Suppressor macrophage treated with lipopolysaccharide for 1 hour (primary cell): Measurements from ENCODE around the gene CORIN.
A peak's percentile ranks its signal among the peaks of the same experiment; 100 is the strongest.
"Not testable (repeated sequence)": the region's sequence is repeated elsewhere in the genome, so short reads cannot be mapped to it uniquely, and the experiment has no call there.

Experiments
- DNase-seq, 3 donors: peaks; one replicate each; pipeline ENCODE4 v3.0.0-alpha.2; 2020 to 2022

Gene CORIN

DNA sequence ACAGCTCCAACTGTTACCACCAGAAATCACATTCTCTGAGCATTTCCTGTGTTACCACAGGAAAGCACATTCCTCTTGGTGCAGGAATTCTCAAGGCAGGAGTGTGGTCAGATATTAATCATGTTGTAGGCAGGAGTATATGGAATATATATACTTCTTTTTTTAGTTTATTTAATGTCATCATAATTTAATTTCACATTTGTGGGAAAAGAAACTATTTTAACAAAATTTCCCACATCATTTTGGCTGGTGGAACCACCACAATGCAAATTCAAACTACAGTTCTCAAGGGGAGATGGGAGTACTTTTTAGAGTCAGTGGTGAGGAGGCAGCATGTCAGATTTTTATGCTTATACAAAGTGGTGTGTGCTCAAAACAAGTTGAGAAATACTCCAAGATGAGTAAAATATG, 213.8 kb downstream of the CORIN start:
- DNase-seq: no peak

DNA sequence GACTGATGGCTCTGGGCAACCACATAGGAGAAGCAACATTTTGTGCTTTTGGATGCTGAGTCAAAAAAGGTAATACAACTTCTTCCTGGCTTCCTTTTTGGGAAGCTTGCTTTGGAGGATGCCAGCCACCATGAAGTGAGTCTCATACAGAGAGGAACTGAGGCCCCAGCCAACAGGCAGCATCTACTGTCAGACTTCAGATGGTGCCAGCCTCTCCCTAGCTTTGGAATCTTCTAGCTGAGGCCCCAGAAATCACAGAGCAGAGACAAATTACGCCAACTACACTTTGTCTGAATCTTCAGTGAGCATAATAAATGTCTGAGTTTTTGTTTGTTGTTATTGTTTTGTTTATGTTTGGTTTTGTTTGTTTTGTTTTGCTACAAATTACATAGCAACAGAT, 216.7 kb downstream of the CORIN start:
- DNase-seq: no peak

DNA sequence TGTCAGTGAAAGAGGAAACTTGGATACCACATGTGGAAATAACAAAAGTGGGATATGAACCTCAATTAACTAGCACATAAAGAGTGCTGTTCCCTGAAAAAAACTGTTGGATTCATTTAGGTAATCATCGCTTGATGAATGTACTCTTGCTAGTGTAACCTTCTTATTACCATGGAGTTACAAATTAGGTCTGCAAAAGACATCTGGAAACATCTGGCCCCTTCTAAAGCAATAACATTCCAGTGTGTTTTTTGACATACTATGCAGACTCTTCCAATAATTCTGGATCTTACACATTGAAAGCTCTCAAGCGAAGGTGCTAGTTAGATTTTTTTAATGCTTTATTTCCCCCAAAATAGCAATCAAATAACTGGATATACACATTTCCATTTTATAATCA, 218.2 kb downstream of the CORIN start:
- no peak for DNase-seq

DNA sequence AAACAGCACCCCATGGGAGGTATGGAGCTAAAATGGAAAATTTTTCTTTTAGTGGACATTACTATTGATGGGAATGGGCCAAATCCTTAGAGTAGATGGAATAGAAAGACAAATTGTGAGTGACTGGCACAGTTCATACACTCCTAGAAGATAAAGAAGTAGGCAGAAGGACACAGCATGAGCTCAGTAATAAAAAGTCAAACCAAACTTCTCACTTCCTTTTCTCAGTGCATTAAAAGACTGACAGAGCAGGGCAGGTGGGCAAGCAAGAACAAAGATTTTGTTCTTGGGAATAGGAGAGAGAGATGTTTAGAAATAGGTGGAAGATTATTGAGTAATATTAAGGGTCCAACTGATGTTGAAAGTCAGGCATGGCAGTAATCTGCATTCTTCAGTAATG, 220.3 kb downstream of the CORIN start:
- no peak for DNase-seq

DNA sequence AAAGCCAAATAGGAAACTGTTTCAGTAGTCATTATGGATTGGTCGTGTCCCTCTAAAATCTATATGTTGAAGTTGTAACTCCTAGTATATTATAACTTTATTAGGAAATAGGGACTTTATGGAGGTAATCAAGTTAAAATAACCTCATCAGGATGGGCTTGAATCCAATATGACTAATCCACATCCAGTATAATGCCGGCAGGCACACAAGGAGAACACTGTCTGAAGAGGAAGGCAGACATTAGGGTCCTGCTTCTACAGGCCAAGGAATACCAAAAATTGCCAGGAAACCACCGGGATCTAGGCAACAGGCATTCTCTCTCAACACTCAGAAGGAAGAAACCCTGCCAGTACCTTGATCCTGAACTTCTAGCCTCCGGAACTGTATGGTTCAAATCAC, 222.5 kb downstream of the CORIN start:
- DNase-seq: no peak

DNA sequence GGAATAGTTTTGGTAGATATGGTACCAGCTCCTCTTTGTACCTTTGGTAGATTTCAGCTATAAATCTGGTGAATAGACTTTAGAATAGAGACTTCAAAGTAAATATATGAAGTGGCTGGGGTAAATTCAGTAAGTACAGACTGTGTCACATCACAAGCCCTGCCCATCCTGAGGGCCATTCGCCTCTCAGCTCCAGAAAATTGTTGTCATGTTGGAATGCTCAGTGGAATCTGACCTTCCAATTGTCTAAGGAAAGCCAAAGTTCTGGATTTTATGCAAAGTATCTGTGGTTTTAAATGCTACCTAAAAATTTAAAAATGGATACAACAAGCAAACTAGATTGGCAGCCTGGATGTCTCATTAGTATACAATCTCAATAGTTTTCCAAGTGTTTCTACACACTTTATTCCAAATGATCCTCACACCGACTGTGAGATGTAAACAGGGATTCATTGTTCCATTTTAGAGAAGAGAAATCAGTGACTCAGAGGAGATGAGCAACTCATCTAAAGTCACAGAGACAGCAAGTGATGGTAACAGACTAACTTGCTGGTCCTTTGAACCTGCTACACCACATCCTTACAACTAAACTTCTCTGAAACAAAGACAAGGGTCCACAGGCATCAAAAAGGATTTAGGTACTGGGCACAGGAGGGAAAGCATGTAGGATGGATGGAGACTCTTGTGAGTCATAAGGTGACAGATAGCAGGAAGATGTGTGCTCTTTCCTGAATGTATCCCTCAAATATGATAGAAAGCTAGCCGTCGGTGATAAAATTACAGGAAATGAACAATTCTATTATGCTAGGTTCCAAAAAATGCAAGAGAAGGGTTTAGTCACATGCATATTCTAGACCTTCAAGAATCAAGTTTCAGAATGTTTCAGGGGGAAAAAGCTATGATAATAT, 225.5 kb downstream of the CORIN start:
- no peak for DNase-seq

DNA sequence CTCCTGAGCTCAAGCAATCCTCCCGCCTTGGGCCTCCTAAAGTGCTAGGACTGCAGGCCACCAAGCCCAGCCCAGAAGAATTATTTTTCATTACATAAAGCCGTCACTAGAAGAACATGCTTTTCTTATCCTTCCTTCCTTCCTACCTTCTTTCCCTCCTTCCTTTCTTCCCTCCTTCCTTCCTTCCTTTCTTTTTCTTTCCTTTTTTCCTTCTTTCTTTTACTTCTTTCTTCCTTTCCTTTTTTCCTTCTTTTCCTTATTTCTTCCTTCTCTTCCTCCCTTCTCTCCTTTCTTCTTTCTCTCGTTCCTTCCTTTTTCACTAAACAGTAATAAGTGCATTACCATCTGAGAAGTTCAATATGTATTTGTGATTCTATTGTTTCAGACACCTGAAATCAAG, 231.4 kb downstream of the CORIN start:
- DNase-seq: no peak

DNA sequence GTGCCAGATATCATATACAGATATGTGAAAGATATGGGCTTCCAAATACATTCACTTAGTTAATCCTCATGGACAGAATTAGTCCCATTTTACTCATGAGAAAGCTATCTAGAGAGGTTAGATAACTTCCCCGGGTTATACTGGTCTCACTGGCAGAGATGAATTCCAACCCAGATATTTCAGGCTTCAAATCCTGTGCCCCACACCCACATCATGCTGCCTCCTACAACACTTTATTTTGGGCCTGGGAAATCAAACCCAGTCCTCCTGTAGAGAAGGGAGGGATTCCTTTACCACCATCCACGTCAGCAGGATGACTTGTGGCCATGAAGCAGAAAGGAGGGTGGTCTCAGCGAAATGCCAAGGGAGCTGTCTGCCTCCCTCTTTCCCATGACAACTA, 239.0 kb downstream of the CORIN start:
- no peak for DNase-seq

DNA sequence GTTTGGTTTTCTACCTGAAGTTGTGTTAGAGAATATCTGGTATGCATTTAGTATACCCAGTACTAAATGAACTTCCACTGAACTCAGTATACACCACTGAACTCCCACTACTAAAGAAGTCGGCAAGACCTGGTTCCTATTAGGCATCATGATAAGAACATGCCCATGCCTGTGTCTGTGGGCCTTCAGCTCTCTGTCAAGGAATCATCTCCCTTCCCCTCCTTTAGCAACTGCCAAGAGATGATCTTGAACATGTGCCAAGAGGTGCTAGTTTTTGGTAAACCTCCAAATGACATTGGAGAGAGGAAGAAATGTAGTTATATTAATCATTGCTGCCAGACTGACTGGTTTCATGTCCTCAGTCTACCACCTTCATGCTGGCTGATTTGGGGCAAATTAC, 239.5 kb downstream of the CORIN start:
- DNase-seq: no peak

DNA sequence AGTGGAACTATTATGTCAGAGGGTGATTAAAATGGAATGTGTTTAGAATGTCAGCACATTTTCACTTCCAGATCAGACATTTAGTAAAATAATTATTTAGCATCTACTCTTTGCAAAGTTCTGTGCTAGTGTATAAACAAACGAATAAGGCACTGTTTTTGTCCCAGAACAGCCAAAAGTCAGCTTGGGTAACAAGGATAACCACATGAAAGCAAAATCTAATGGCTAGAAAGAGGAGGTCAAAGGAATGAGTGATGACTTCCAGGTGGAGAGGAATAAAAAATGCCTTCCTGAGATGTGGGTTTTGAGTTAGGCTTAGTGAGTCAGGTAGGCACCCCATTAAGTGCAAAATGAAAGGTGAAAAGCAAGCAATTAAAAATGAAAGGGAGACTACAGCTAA, 240.2 kb downstream of the CORIN start:
- DNase-seq: no peak

DNA sequence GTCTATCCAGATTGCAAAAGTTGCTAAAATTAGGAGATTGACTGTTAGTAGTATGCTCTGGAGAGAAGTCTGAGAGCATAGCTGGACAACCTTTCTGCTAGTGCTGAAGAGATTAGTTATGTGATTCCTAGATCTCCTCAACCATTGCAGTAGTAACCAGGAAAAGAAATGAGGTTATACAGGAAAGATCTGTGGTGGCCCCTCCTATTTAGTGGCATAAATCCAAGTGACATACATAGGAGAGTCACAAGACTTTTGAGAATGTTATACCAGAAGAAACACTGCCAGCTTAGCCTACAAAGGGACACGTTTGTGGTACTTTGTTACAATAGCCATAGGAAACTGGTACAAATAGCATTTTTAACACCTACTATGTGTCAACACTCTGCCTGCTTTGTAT, 247.5 kb downstream of the CORIN start:
- DNase-seq: no peak

DNA sequence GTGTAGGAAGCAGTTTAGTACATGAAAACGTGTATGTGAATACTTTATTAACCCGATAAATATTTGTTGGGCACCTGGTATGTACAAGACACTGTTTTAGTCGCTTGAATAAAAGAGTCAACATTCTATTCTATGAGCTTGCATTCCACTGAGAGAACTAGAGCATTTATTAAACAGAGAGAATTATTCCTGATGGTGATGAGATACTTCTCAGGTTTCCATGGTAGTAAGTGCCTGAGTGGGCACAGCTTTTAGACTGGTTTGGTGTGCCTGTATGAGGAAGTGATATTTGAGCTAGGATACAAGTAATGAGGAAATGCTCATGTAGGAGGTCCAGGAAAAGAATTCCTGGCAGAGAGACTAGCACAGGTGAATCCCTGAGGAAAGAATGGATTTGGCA, 258.6 kb downstream of the CORIN start:
- no peak for DNase-seq

DNA sequence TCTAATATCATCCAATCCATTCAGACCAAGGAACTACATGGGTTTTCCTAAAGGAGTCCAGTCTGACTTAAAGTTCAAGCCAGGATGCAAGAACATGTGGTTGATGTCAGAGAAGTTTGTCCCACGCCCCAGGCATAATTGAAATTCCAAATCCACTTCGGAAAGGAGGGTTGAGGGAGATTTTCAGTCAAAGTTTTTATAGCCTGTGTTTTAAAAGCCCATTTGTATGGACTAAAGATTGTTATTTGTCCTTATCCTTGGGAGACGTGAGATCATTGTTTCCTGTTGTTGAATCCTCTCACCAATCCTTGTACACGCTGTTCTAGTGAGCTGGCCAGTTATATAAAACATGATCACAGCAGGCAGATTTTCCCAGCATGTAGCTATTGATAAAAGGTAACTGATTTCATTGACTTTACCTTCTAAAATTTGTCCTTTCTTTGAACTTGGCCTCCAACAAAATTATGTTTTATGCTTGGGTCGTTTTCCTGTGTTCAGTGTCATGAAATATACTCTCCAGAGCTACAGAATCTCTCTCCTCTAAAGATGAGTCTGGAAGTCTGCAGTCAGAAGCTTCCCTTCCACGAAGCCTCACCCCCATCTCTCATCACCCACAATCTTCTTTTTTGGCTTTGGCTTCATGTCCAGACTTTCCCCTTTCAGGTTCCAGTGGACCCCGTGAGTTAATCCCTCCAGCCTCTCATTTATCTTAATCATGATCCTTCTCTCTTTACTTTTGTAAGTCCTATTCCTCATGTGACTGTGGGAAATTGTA, 259.9 kb downstream of the CORIN start:
- no peak for DNase-seq

DNA sequence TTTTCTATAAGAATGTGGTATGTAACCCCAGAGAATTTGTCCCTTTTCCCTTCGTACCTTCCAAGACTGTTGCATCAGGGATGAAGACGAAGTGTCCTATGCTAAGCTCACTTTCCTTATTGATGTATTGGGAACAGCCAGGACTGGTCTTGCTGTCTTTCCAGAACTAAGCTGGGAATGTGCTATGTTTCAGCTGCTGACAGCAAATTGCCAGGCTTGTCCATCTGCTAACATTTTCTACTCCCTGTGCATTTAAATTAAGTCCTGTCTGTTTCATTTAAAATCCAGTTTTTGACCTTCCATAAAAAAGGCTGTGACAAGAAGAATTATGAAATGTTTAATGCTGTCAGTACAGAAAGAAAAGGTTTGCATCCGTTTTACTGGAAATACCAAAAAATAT, 264.9 kb downstream of the CORIN start:
- no peak for DNase-seq

DNA sequence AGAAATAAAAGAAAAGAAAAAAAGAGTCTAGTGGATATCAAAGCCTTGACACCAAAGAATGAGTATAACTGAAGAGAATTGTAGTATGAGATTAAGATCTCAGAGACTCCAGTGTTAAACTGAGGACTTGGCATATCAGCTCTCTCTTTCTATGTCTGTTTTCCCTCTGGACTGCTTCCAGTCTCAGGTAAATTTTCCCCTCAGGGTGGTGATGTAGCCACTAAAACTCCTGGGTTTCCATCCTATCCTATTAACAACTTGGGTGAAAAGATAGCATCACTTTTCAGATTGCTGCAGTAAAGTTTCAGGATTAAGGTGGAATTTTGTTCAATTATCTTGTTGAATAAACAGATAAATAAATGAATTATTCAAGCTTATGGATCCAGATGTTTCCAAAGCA, 267.1 kb downstream of the CORIN start:
- DNase-seq: no peak

DNA sequence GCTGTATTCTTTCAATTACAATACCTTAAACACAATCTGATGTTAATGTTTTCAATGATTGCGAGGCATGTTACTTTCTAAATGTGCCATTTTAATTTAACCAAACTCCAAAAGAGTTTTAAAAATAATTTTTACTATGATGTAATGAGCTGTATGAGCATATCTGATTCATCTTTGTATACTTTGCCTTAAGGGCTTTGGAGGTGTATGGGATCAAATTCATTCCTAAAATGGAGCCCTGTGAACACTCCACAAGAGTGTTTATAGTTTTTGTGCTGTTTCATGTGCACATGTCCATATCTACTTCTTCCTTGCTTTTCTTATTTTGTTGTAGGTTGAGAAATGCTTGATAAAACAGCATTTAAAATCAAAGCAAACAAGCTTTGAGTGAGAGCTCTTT, 270.4 kb downstream of the CORIN start:
- DNase-seq: no peak

DNA sequence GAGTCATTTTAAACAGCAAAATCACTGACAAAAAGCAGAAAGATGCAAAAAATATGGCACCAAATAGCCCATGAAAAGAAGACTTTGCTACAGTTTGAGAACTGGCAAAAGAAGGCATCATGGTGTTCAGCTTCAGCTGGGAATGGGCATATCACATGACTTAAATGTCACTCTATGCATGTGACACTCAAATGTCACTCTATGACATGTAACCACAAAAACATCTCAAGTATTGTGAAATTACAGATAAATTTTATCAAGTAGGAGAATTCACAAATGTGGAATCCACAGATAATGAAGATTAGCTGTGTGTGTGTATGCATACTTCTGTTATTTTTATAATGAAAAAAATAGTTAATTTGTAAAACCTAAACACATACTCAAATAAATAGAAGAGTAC, 270.9 kb downstream of the CORIN start:
- DNase-seq: peak in 1 of 3 donors; percentile 7

DNA sequence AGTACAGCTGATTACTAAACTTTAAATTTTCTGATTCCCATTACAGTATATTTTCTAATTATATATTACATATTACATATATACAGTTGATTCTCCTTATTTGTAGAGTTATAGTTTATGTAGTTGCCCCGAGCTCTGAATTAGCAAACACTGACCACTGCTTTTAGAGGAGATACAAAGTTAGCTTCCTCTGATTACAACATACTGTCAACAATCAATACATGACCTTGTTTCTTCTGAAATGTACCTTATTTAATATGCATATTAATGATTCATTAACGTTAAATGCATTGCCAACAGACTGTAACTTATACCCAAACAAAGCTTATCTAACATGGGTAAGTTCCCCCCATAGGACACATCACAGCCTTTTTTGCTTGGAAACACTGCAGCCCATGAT, 271.3 kb downstream of the CORIN start:
- no peak for DNase-seq

DNA sequence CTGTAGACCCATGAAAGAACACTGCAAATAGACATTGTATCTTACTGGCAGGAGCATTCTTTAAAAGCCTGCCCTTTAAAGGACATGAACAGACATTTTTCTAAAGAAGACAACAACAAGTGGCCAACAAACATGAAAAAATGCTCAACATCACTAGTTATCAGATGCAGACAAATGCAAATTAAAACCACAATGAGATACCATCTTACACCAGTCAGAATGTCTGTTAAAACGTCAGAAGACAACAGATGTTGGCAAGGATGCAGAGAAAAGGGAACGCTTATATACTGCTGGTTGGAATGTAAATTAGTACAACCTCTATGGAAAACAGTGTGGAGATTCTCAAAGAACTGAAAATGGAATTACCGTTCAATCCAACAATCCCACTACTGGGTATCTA, 275.6 kb downstream of the CORIN start:
- DNase-seq: no peak

DNA sequence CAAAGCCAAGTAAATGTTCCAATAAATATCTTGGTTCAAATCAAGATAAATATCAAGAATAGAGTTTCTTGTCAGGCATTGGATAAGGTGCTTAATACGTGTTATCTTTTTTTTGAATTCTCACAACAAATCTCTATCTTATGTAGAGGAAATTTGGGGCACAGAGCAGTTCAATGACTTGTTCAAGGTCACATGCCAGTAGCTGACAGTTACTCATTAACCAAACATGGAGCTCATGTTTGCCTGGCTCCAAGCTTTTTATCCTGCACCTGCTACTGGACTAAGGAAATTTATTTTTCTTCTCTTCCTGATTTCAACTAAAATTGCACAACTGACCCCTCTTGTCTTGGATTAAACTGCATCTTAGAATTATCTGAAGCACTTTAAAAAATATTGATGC, 276.5 kb downstream of the CORIN start:
- no peak for DNase-seq

DNA sequence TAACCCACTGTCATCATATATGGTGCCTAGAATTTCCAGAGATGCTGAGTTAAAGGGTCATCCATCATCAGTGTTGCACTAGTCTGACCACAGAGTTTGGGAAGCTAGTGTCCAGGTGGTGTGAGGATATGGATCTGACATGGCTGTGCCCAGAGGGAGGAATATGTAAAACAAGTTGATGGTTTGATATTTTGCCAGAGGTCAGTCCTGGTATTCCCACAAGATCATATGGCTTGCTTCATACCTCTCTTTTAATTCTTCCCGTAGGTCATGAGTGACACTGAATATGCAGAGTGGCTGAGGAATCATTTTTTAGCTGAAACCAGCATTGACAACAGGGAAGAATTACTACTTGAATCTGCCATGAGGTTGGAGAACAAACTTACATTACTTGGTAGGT, 277.2 kb downstream of the CORIN start:
- no peak for DNase-seq

DNA sequence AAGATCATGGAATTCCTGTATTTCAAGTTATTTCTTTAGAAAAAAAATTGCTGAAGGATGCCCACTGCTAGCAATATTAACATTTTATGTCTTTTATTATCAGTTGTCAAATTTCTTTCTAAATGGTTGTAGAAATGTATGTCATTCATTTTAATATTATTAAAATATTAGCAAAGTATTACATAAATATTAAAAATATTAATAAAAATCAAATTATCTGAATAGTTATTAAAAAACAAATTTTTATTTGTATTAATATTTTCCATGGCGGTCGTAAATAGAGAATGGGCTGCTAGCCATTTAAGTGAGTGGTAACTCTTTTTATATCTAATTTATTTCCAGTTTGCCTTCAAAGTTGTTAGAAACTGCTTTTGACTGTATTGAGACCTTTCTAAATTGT, 280.6 kb downstream of the CORIN start:
- no peak for DNase-seq

DNA sequence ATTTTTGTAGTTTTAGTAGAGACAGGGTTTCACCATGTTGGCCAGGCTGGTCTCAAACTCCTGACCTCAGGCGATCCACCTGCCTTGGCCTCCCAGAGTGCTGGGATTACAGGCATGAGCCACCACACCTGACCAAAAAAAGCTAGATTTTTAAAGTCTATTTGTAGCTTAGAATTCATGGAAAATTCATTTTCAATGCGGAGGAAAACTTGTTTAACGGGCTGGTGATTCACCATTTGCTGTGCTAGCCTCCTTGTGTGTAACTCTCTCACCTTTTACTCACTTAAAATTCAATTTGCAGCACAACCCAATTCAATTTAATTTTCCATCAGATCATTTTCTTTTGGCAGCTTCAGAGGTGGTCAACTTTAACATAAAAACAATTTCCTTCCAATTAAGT, 281.9 kb downstream of the CORIN start:
- not testable (repeated sequence) for DNase-seq

DNA sequence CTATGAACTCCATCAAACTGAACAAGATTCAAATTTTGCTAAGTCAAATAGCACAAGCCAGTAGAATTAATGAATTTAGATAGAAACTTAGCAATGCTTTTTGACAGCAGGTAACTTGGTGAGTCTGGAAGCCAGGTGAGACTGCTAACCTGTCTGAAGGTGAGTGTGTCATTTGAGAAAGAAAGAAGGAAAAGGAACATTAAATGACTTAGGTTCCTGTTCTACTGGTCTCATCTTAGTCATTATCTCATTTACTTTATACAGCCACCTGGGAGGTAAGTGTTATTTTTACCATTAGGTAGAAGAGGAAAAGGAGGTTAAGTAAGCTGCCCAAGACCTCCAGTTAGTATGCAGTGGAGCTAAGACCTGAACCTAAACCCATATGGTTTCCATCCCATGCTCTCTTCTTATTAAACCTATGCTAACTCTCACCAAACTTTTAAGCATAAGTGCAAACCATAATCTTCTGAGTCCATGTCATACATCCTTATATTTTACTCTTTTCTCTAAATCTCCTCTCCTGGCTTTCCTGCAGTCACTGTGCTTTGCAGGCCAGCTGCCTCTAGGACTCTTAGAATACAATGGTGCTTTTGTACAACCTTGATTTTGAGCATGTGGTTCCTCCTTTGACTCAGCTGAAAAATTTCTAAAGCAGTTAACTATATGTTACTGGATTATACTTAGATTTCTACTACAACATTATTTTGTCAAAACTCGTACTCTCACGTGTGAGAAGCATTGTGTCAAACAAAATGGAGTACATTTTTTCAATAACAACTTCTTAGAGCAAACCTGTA, 284.3 kb downstream of the CORIN start:
- no peak for DNase-seq
